ENCODE data around the gene PNPT1.

Gene PNPT1

GRCh38 chr2:55592130-55592529 lies 101.5 kb downstream of the PNPT1 start:
- DNase-seq, result no peak

GRCh38 chr2:55590810-55591440 lies 102.7 kb downstream of the PNPT1 start:
- no peak for DNase-seq

GRCh38 chr2:55585451-55586080 lies 108.1 kb downstream of the PNPT1 start:
- DNase-seq, result no peak

All from activated gamma-delta T cell treated with Interleukin-2 at 50 U/mL for 16 hours (primary cell).